ENCODE data around the gene ZNF576. TPM values are rescaled to one million over a fixed set of nuclear protein-coding genes. Genes with fewer than 3 reads are reported as not detected.
A peak's percentile ranks its signal among the peaks of the same experiment; 100 is the strongest.

The ZNF576 gene
- total and polyA plus RNA-seq, 2 experiments from 2014 or later = 12.5 to 14.6 TPM

DNA sequence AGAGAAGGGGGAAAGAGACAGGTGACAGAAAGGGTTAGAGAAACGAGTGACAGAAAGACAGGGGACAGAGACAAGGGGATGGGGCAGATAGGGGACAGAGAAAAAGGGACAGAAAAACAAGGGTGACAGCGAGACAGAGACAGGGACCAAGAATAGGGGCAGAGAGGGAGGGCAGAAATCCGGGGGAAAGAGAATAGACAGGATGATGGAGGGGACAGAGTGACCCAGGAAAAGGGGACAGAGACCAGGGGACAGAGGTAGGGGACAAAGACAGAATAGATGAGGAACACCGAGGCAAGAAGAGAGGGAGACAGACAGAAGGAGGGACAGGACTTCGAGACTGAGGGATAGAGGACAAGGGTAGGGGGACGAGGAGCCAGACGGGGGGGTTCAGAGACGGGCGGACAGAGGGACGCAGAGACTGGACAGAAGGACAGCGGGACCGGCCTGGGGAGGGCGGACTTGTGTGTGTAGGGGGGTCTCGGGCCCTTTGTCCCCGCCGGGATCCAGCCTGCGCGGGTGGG lies 42.7 kb downstream of the ZNF576 start:
- Histone ChIP-seq H3K27ac (no peak overlapping the region), H3K9me3 (ENCODE audit: low read depth) (no peaks in the 10 kb centered on the region), H3K36me3 (no peaks in the 10 kb centered on the region), H3K27me3 (peaks cover 32% of the 10 kb centered on the region), H3K4me1 (ENCODE audit: low read depth) (peaks cover 6% of the 10 kb centered on the region), H3K4me3 (peak overlapping the region; percentile 65)
- DNase-seq (ENCODE audit: low read depth in 1 of 2, low spot score in 1 of 2) = no peak
- TF ChIP-seq, protein P1, sequence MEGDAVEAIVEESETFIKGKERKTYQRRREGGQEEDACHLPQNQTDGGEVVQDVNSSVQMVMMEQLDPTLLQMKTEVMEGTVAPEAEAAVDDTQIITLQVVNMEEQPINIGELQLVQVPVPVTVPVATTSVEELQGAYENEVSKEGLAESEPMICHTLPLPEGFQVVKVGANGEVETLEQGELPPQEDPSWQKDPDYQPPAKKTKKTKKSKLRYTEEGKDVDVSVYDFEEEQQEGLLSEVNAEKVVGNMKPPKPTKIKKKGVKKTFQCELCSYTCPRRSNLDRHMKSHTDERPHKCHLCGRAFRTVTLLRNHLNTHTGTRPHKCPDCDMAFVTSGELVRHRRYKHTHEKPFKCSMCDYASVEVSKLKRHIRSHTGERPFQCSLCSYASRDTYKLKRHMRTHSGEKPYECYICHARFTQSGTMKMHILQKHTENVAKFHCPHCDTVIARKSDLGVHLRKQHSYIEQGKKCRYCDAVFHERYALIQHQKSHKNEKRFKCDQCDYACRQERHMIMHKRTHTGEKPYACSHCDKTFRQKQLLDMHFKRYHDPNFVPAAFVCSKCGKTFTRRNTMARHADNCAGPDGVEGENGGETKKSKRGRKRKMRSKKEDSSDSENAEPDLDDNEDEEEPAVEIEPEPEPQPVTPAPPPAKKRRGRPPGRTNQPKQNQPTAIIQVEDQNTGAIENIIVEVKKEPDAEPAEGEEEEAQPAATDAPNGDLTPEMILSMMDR (IDR thresholded peaks at IDR 0.05; ENCODE audit: low read depth, low read length) = no peak

DNA sequence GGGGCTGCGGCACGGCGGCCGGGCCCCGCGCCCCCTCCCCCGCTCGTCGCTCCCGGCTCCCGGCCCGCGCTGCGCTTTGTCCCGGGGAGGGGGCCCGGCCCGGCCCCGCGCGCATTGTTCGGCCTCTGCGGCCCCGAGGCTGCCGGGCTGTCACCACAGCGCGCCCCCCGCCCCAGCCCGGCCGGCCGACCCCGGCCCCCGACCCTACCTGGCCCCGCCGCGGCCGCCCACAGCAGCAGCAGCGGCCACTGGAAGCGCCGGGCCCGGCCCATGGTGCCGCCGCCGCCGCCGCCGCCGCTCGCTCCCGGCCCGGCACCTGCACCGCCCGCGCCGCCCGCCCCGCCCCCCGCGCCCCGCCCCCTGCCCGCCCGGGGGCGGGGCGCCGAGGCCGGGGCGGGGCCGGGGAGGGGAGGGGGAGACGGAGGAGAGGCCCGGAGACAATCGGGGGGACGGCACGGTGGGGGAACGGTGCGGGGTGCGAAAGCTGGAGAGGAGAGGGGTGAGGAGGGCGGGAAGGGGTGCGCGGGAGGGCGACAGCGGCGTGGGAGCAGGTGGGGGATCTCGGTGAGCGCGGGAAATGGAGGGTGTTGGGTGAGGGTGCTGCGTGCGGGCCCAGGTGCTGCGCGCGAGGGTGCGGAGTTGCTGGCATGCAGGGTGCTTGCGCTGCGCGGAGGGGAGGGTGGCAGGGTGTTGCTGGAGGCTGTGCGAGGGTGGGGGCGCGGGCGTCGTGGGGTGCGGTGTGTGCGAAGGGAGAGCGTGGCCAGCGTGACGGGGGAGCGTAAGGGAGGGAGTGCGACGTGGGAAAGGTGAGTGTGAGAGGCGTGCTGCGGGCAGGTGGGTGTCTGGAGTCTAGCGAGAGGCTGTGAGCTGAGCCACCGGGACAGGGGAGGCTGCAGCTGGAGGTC lies 43.4 kb downstream of the ZNF576 start, which contains the start of gene CADM4:
Gene CADM4, minus strand, starts transcription at position 332 of the 905 bp plus-strand sequence. Its CDS starts 60 bp downstream, at position 272.
- Histone ChIP-seq H3K9me3 (ENCODE audit: low read depth) (no peaks in the 10 kb centered on the region), H3K27ac (no peak within 1 kb of the TSS), H3K36me3 (no peaks in the 10 kb centered on the region), H3K27me3 (peaks cover 32% of the 10 kb centered on the region), H3K4me3 (peak within 1 kb of the TSS; percentile 68), H3K4me1 (ENCODE audit: low read depth) (peaks cover 6% of the 10 kb centered on the region)
- peak in 1 of 2 donors; percentile 71 for DNase-seq (ENCODE audit: low read depth in 1 of 2, low spot score in 1 of 2)
- TF ChIP-seq, protein P1 (IDR thresholded peaks at IDR 0.05; ENCODE audit: low read depth, low read length) = no peak

GRCh38 chr19:43640424-43640757 lies 44.0 kb downstream of the ZNF576 start:
- H3K4me1 ChIP-seq (ENCODE audit: low read depth) = no peaks in the 10 kb centered on the region
- no peak for DNase-seq (ENCODE audit: low read depth in 1 of 2, low spot score in 1 of 2)
- no peaks in the 10 kb centered on the region for H3K9me3 ChIP-seq (ENCODE audit: low read depth)
- peak overlapping the region; percentile 68 for H3K4me3 ChIP-seq
- TF ChIP-seq, protein P1 (IDR thresholded peaks at IDR 0.05; ENCODE audit: low read depth, low read length) = no peak
- H3K36me3 ChIP-seq = no peaks in the 10 kb centered on the region
- H3K27ac ChIP-seq = no peak overlapping the region
- H3K27me3 ChIP-seq = peaks cover 32% of the 10 kb centered on the region

GRCh38 chr19:43641333-43641732 lies 44.9 kb downstream of the ZNF576 start:
- TF ChIP-seq, protein P1 (IDR thresholded peaks at IDR 0.05; ENCODE audit: low read depth, low read length) = no peak
- Histone ChIP-seq H3K9me3 (ENCODE audit: low read depth) (no peaks in the 10 kb centered on the region), H3K27ac (no peak overlapping the region), H3K4me1 (ENCODE audit: low read depth) (no peaks in the 10 kb centered on the region), H3K27me3 (peaks cover 32% of the 10 kb centered on the region), H3K36me3 (no peaks in the 10 kb centered on the region), H3K4me3 (no peak overlapping the region)
- DNase-seq (ENCODE audit: low read depth in 1 of 2, low spot score in 1 of 2) = no peak

DNA sequence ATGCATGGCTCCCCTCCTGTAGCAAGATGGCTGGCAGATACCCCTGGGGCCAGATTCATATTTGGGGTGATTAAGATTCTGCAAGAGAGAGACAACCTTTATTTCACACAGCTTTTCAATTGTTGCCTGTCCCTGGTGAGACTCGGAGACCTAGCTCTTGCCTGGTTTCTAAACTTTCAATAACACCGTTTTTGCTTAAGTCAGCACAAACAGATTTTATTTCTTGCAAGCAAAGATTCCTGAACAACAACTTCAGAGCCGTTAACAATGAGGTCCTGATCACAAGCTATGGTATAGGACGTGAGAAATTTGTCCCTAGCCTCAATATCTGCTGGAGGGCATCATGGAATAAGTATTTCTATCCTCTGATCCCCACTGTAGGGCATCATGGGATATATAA lies 46.1 kb downstream of the ZNF576 start:
- no peak overlapping the region for H3K27ac ChIP-seq
- no peak for DNase-seq (ENCODE audit: low read depth in 1 of 2, low spot score in 1 of 2)
- no peaks in the 10 kb centered on the region for H3K36me3 ChIP-seq
- no peak overlapping the region for H3K4me3 ChIP-seq
- TF ChIP-seq, protein P1 (IDR thresholded peaks at IDR 0.05; ENCODE audit: low read depth, low read length) = no peak
- H3K9me3 ChIP-seq (ENCODE audit: low read depth) = no peaks in the 10 kb centered on the region
- peaks cover 26% of the 10 kb centered on the region for H3K27me3 ChIP-seq
- no peaks in the 10 kb centered on the region for H3K4me1 ChIP-seq (ENCODE audit: low read depth)
